ENCODE data around the gene FMNL3.

GRCh38 chr12:49646331-49646830 is 60.8 kb downstream of the FMNL3 start:
- no peak for TF ChIP-seq CTCF (IDR thresholded peaks at IDR 0.05)
- TF ChIP-seq POLR2A (IDR thresholded peaks at IDR 0.05): no peak

All from right lobe of liver (tissue), 4 donors.